HCT116 (cell line): ENCODE data around the gene TMEM63B.

Experiments used
- CTCF ChIP-seq, 3 experiments: fragments of 200-600 bp in 1 of 3; sonication (generic) in 1 of 3; IDR thresholded peaks in 2 of 3; conservative IDR thresholded peaks in 1 of 3; 2 replicates each; pipeline ENCODE4 v1.5.1; 2012 to 2017; ENCODE audit warnings: low read depth in 2 of 3, low read length in 2 of 3, antibody characterized with exemption in 1 of 3, borderline replicate concordance in 1 of 3, control low read depth in 1 of 3, mild to moderate bottlenecking in 1 of 3, mixed read lengths in 1 of 3, mixed run types in 1 of 3, moderate library complexity in 1 of 3; ENCODE audit not compliant: insufficient read depth in 1 of 3
- POLR2A ChIP-seq: IDR thresholded peaks from 2 replicates; pipeline ENCODE4 v1.7.0; 2011; ENCODE audit warnings: borderline replicate concordance; ENCODE audit not compliant: insufficient read depth, insufficient read length; ENCODE audit errors: extremely low read depth

- TF ChIP-seq CTCF (IDR thresholded peaks at IDR 0.05 in 2 of 3, conservative IDR thresholded peaks at IDR 0.05 in 1 of 3; ENCODE audit: borderline replicate concordance in 1 of 3, insufficient read depth in 1 of 3, low read depth in 2 of 3, low read length in 2 of 3), result no peak
- TF ChIP-seq POLR2A, result no peak
These were observed 5.1 kb downstream of the TMEM63B start for GRCh38 chr6:44132476-44132875.
